ENCODE data around the gene FAM240A. TPM values are rescaled to one million over a fixed set of nuclear protein-coding genes. Genes with fewer than 3 reads are reported as not detected.

The FAM240A gene
- total and polyA plus RNA-seq, 2 donors (not counting 3 experiments of a cell fraction or from before 2014, with no cell fraction given), result not detected

- peaks cover 0 to 1% of the 10 kb centered on the region in 2 experiments for H3K27me3 ChIP-seq (ENCODE audit: control insufficient read depth in 2 of 2, insufficient read depth in 2 of 2, low read length in 2 of 2)
- FAIRE-seq (no peak), DNase-seq (ENCODE audit: low read depth, low spot score) (no peak)
- H3K4me1 ChIP-seq (ENCODE audit: control insufficient read depth, extremely low read depth, insufficient read depth, low read length), result no peaks in the 10 kb centered on the region
- H3K27ac ChIP-seq (ENCODE audit: insufficient read depth, low read depth, low read length), result no peak overlapping the region
- no peak overlapping the region for H3K9ac ChIP-seq (replicated peaks; ENCODE audit: extremely low read depth, insufficient read depth, low read length)
- CTCF ChIA-PET, result interaction anchor here (1.7 kb wide), 1 partner anchor 168 kb away, joined by 5 read pairs; no protein-coding TSS in a partner anchor
- H4K20me1 ChIP-seq (replicated peaks; ENCODE audit: control insufficient read depth, extremely low read depth, insufficient read depth, low read length), result no peaks in the 10 kb centered on the region
- TF ChIP-seq EZH2 (IDR thresholded peaks at IDR 0.05; ENCODE audit: borderline replicate concordance, low read depth, low read length, severe bottlenecking), result no peak
- no peak for TF ChIP-seq FOS (IDR thresholded peaks at IDR 0.05; ENCODE audit: borderline replicate concordance, insufficient read depth, low read length)
- no peak for TF ChIP-seq MAX (IDR thresholded peaks at IDR 0.05; ENCODE audit: insufficient read depth, insufficient read length)
- no peak for TF ChIP-seq MYC (IDR thresholded peaks at IDR 0.05; ENCODE audit: low read depth, low read length)
- TF ChIP-seq POLR2AphosphoS5 (IDR thresholded peaks at IDR 0.05; ENCODE audit: insufficient read depth, low read depth, low read length), result no peak
- no peak for TF ChIP-seq POLR2A (IDR thresholded peaks at IDR 0.05; ENCODE audit: low read depth, low read length)
- TF ChIP-seq CTCF (IDR thresholded peaks at IDR 0.05; ENCODE audit: extremely low read depth in 1 of 2, insufficient read depth in 1 of 2, low read depth in 1 of 2, low read length in 2 of 2), result no peak
- TF ChIP-seq GATA2 (IDR thresholded peaks at IDR 0.05; ENCODE audit: insufficient read depth, insufficient read length, low read depth, low read length), result no peak
- no peak for TF ChIP-seq JUN (IDR thresholded peaks at IDR 0.05; ENCODE audit: borderline replicate concordance, insufficient read depth, insufficient read length, low read depth)
- intact Hi-C loops (cut with micrococcal nuclease) (no loop called here), dilution Hi-C loops (cut with MboI; ENCODE audit: extremely low pct_ligation_motif_present, low sequenced_read_pairs) (no loop called here)
- no peak overlapping the region for H3K4me3 ChIP-seq (replicated peaks in 1 of 3; ENCODE audit: insufficient read depth in 1 of 3, low read depth in 1 of 3, low read length in 3 of 3)
- H3K79me2 ChIP-seq (ENCODE audit: control insufficient read depth, insufficient read depth, low read length), result no peaks in the 10 kb centered on the region
- no peaks in the 10 kb centered on the region for H3K36me3 ChIP-seq (ENCODE audit: control insufficient read depth in 2 of 2, extremely low read depth in 1 of 2, insufficient read depth in 2 of 2, low read length in 2 of 2)
- no peak overlapping the region for H3K4me2 ChIP-seq (ENCODE audit: insufficient read depth, low read length)
- H3K9me1 ChIP-seq (replicated peaks; ENCODE audit: control insufficient read depth, extremely low read depth, insufficient read depth, low read length), result no peaks in the 10 kb centered on the region
- no peaks in the 10 kb centered on the region for H3K9me3 ChIP-seq (replicated peaks; ENCODE audit: control insufficient read depth, insufficient read depth, low read length)
- no peak overlapping the region for H2AFZ ChIP-seq (ENCODE audit: low read depth, low read length)
- POLR2A ChIA-PET, result no interaction called here
- BruUV-seq (replicated peaks), result no TSS peak
Measured at GRCh38 chr3:46656778-46657556, 44.6 kb downstream of the FAM240A start.

Measured in endothelial cell of umbilical vein (primary cell).